Panc1 (cell line): ENCODE results near the gene OR4S1. TPM values are rescaled to one million over a fixed set of nuclear protein-coding genes. Genes with fewer than 3 reads are reported as not detected.

Experiments used
- ATAC-seq: fragments of 200-7000 bp; cut with Tn5 transposase; 2 replicates; pipeline ENCODE4 v1.9.1; 2020; ENCODE audit warnings: mild to moderate bottlenecking, moderate library complexity
- BruUV-seq: library from RNA; stranded (reverse); fragments of 400-500 nt; replicated peaks from 2 replicates; lab custom pipeline; 2021; lab: Mats Ljungman, UMichigan
- CTCF ChIA-PET: fragments of 300-600 bp; sonication (Branson Sonifier 250); formaldehyde crosslinking; loops from one replicate; lab custom pipeline; 2022; ENCODE audit warnings: antibody characterized with exemption; lab: Charles Lee
- POLR2A ChIA-PET: fragments of 300-600 bp; sonication (Branson Sonifier 250); formaldehyde crosslinking; loops from one replicate; lab custom pipeline; 2022; ENCODE audit warnings: antibody characterized with exemption; lab: Charles Lee
- DNase-seq: peaks from one replicate; pipeline ENCODE4 v3.0.0-alpha.2; 2010; ENCODE audit warnings: low read depth, low spot score
- H3K27ac ChIP-seq: 2 replicates; pipeline ENCODE4 v1.5.1; 2011; ENCODE audit warnings: mild to moderate bottlenecking, low read length, inconsistent platforms
- H3K27me3 ChIP-seq: fragments of 200-500 bp; sonication (Bioruptor generic); 2 replicates; pipeline ENCODE4 v1.6.0; 2014; ENCODE audit warnings: low read length, inconsistent platforms; ENCODE audit not compliant: control insufficient read depth, insufficient read depth
- H3K36me3 ChIP-seq: fragments of 200-500 bp; sonication (Bioruptor generic); 2 replicates; pipeline ENCODE4 v1.5.1; 2014; ENCODE audit warnings: inconsistent platforms, mild to moderate bottlenecking, low read length, moderate library complexity; ENCODE audit not compliant: control insufficient read depth, insufficient read depth
- H3K4me1 ChIP-seq: 2 replicates; pipeline ENCODE4 v1.5.1; 2011; ENCODE audit warnings: inconsistent platforms, mild to moderate bottlenecking, low read length, moderate library complexity; ENCODE audit not compliant: control insufficient read depth, insufficient read depth
- H3K4me3 ChIP-seq, 2 experiments: 2 replicates each; pipeline ENCODE4 v1.5.1; 2011 to 2012; ENCODE audit warnings: low read depth in 2 of 2, low read length in 2 of 2, mild to moderate bottlenecking in 2 of 2, inconsistent platforms in 1 of 2, moderate library complexity in 1 of 2
- H3K9me3 ChIP-seq: fragments of 200-500 bp; sonication (Bioruptor generic); 2 replicates; pipeline ENCODE4 v1.5.1; 2014; ENCODE audit warnings: low read depth, mild to moderate bottlenecking, inconsistent platforms, low read length, moderate library complexity; ENCODE audit not compliant: control insufficient read depth, insufficient read depth
- POLR2AphosphoS5 ChIP-seq: IDR thresholded peaks from 2 replicates; pipeline ENCODE4 v1.6.1; 2012; ENCODE audit warnings: mild to moderate bottlenecking, low read depth, low read length, moderate library complexity
- SIN3A ChIP-seq: IDR thresholded peaks from 2 replicates; pipeline ENCODE4 v1.6.1; 2012; ENCODE audit warnings: low read depth, mild to moderate bottlenecking, low read length, moderate library complexity, borderline replicate concordance; ENCODE audit not compliant: insufficient read depth
- TCF7L2 ChIP-seq: IDR thresholded peaks from 2 replicates; pipeline ENCODE4 v1.6.1; 2011; ENCODE audit warnings: mild to moderate bottlenecking, low read depth, low read length, inconsistent platforms
- in situ Hi-C: cut with HindIII; loops from 2 replicates; pipeline ENCODE4 v1.10.0; 2016; ENCODE audit warnings: low sequenced_read_pairs, low pct_unique_long_range_greater_than_20kb
- intact Hi-C: fragments of 100-400 bp; cut with micrococcal nuclease; formaldehyde crosslinking; loops from one replicate; pipeline ENCODE4 v1.10.0; 2022; ENCODE audit not compliant: unreplicated experiment
- total RNA-seq: library from RNA; stranded (reverse); gene quantifications from one replicate; pipeline ENCODE4 v1.2.1, GENCODE V29; 2021; ENCODE audit not compliant: unreplicated experiment
- TF ChIP-seq, protein P1 (sequence below), 2 experiments: IDR thresholded peaks; 2 replicates each; pipeline ENCODE4 v1.6.1; 2011 to 2012; ENCODE audit warnings: low read depth in 2 of 2, control low read depth in 1 of 2, low read length in 1 of 2, mild to moderate bottlenecking in 1 of 2, moderate library complexity in 1 of 2; ENCODE audit not compliant: insufficient read depth in 1 of 2
- TF ChIP-seq, protein P2 (sequence below): fragments of 450-650 bp; IDR thresholded peaks from 2 replicates; pipeline ENCODE4 v1.5.1; 2017; ENCODE audit warnings: mild to moderate bottlenecking

Gene OR4S1
- total RNA-seq, 1 experiment from 2014 or later: not detected

DNA sequence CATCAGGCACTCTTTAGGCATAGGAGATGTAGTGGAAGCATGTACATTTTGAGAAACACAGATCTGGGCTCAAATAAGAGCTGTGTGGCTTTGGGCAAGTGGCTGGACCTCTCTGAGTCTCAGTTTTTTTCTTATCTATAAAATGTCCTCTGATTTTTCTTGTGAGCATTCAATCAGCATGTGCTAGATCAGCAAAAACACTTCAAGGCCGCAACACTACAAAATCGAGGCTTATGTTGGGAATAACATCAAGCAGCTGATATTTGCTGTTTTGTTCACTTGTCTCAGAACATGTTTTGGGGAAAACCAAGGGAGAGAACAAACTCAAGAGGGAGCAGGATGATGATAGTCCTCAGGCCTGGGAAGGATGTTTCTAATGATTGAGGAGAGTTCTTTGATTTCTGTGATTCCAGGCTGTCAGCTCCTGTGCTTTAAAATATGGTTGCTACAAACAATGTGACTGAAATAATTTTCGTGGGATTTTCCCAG lies 42.6 kb upstream of the OR4S1 start, which contains the start of gene OR4X1:
Gene OR4X1, plus strand, starts transcription at position 439 of the 489 bp plus-strand sequence. Its CDS starts 0 bp downstream, at position 439.
- BruUV-seq: no TSS peak
- in situ Hi-C loops (no loop called here), intact Hi-C loops (no loop called here)
- Histone ChIP-seq H3K4me1 (no peaks in the 10 kb centered on the region), H3K4me3 (no peak within 1 kb of the TSS), H3K9me3 (no peaks in the 10 kb centered on the region), H3K27ac (no peak within 1 kb of the TSS), H3K36me3 (no peaks in the 10 kb centered on the region), H3K27me3 (no peaks in the 10 kb centered on the region)
- no peak for DNase-seq
- TF ChIP-seq TCF7L2 (no peak), POLR2AphosphoS5 (no peak), SIN3A (no peak)
- TF ChIP-seq, protein P1, sequence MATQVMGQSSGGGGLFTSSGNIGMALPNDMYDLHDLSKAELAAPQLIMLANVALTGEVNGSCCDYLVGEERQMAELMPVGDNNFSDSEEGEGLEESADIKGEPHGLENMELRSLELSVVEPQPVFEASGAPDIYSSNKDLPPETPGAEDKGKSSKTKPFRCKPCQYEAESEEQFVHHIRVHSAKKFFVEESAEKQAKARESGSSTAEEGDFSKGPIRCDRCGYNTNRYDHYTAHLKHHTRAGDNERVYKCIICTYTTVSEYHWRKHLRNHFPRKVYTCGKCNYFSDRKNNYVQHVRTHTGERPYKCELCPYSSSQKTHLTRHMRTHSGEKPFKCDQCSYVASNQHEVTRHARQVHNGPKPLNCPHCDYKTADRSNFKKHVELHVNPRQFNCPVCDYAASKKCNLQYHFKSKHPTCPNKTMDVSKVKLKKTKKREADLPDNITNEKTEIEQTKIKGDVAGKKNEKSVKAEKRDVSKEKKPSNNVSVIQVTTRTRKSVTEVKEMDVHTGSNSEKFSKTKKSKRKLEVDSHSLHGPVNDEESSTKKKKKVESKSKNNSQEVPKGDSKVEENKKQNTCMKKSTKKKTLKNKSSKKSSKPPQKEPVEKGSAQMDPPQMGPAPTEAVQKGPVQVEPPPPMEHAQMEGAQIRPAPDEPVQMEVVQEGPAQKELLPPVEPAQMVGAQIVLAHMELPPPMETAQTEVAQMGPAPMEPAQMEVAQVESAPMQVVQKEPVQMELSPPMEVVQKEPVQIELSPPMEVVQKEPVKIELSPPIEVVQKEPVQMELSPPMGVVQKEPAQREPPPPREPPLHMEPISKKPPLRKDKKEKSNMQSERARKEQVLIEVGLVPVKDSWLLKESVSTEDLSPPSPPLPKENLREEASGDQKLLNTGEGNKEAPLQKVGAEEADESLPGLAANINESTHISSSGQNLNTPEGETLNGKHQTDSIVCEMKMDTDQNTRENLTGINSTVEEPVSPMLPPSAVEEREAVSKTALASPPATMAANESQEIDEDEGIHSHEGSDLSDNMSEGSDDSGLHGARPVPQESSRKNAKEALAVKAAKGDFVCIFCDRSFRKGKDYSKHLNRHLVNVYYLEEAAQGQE (IDR thresholded peaks at IDR 0.05; ENCODE audit: insufficient read depth in 1 of 2, low read depth in 2 of 2, low read length in 1 of 2): no peak
- TF ChIP-seq, protein P2, sequence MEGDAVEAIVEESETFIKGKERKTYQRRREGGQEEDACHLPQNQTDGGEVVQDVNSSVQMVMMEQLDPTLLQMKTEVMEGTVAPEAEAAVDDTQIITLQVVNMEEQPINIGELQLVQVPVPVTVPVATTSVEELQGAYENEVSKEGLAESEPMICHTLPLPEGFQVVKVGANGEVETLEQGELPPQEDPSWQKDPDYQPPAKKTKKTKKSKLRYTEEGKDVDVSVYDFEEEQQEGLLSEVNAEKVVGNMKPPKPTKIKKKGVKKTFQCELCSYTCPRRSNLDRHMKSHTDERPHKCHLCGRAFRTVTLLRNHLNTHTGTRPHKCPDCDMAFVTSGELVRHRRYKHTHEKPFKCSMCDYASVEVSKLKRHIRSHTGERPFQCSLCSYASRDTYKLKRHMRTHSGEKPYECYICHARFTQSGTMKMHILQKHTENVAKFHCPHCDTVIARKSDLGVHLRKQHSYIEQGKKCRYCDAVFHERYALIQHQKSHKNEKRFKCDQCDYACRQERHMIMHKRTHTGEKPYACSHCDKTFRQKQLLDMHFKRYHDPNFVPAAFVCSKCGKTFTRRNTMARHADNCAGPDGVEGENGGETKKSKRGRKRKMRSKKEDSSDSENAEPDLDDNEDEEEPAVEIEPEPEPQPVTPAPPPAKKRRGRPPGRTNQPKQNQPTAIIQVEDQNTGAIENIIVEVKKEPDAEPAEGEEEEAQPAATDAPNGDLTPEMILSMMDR: no peak
- ATAC-seq: no peak
- POLR2A ChIA-PET: no interaction called here
- CTCF ChIA-PET: no interaction called here

DNA sequence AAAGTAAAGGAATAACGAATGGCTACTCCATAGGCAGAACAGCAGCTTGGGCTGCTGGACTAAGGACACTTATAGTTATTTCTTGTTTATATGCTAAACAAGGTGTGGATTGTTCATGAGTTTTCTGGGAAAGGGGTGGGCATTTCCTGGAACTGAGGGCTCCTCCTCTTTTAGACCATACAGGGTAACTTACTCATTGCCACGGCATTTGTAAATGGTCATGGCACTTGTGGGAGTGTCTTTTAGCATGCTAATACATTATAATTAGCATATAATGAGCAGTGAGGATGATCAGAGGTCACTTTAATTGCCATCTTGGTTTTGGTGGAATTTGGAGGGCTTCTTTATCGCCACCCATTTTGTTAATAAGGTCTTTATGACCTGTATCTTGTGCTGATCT lies 35.4 kb upstream of the OR4S1 start:
- ChIA-PET POLR2A (no interaction called here), CTCF (no interaction called here)
- no peaks in the 10 kb centered on the region for H3K27me3 ChIP-seq
- intact Hi-C loops (no loop called here), in situ Hi-C loops (no loop called here)
- H3K4me3 ChIP-seq: no peak overlapping the region
- no peaks in the 10 kb centered on the region for H3K9me3 ChIP-seq
- no peak for DNase-seq
- H3K4me1 ChIP-seq: no peaks in the 10 kb centered on the region
- H3K27ac ChIP-seq: no peak overlapping the region
- TF ChIP-seq SIN3A (no peak), POLR2AphosphoS5 (no peak), TCF7L2 (no peak)
- TF ChIP-seq, protein P1 (IDR thresholded peaks at IDR 0.05; ENCODE audit: insufficient read depth in 1 of 2, low read depth in 2 of 2, low read length in 1 of 2): no peak
- TF ChIP-seq, protein P2: no peak
- BruUV-seq: no TSS peak
- no peak for ATAC-seq
- no peaks in the 10 kb centered on the region for H3K36me3 ChIP-seq
